GM08714 (cell line): Measurements from ENCODE around the gene TTBK1.

Experiments
- H3K4me3 ChIP-seq: fragments of 200-500 bp; sonication (Bioruptor generic); 2 replicates; pipeline ENCODE4 v1.5.1; 2014; ENCODE audit warnings: mild to moderate bottlenecking, low read length, inconsistent platforms
- ZNF274 ChIP-seq: IDR thresholded peaks from 2 replicates; pipeline ENCODE4 v1.6.1; 2012; ENCODE audit warnings: mild to moderate bottlenecking, low read depth, low read length

The TTBK1 gene

DNA sequence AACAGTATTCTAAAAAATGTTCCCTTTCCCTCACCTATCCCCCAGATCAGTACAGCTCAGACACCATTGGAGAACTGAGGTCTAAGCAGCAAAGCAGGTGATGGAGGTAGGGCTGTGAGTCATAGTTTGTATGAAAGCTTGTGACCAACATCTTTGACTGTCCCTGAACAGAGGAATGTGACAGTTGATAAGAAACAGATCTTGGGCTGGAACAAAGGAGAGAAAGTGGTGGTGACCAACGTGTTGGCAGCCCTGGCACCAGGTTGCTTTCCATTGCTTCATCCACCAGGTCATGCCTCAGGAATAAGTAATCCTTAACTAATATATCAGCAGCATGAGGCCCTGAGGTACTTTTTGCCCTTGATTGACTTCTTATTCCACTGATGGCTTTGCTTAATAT is 85.2 kb downstream of the TTBK1 start:
- H3K4me3 ChIP-seq = no peak overlapping the region
- no peak for TF ChIP-seq ZNF274

DNA sequence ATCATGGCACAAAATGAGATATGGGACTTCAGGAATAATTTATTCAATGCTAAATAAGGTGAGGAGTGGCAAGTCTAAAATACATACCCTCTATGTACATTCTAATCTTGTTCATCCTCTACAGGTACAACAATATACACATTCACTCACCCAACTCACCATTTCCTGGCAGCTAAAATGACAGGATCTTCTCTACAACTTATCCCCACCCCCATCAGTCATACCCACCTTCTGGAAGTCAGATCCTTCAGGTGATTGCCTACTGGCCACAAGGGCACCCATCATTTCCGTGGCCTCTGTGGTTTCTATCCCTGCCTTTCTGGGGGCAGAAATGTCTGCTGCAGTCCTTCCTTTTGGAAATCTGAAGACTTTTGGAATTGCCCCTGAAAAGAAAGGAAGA is 88.2 kb downstream of the TTBK1 start:
- no peak overlapping the region for H3K4me3 ChIP-seq
- no peak for TF ChIP-seq ZNF274

GRCh38 chr6:43331891-43332290 is 88.6 kb downstream of the TTBK1 start:
- H3K4me3 ChIP-seq = no peak overlapping the region
- no peak for TF ChIP-seq ZNF274

GRCh38 chr6:43334466-43335095 is 91.3 kb downstream of the TTBK1 start:
- no peak overlapping the region for H3K4me3 ChIP-seq
- no peak for TF ChIP-seq ZNF274

- no peak for TF ChIP-seq ZNF274
- no peak overlapping the region for H3K4me3 ChIP-seq
These were observed 92.2 kb downstream of the TTBK1 start for GRCh38 chr6:43335469-43335868.

DNA sequence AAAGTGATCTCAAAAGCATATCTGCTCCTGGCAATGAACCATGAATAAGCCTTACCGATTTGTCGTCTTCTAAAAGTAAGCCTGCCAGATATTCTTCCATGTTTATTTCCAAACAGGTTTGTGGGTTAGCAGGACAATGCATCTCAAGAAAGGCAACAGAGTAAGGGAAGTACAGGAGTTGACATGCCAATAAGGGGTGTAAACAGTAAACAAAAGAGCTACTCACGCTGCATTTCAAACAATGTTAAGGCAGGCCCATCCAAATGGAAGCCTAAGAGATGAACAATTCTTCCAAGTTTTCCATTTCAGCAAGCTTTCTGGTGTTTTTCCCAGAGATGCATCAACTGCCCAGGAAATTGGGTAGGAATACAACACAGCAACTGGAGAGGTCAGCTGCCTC is 93.1 kb downstream of the TTBK1 start:
- TF ChIP-seq ZNF274 = no peak
- H3K4me3 ChIP-seq = no peak overlapping the region; the same call in 1 of the 2 replicates
